Smooth muscle cell (in vitro differentiated cells): ENCODE data around the gene ACAP2. TPM values are rescaled to one million over a fixed set of nuclear protein-coding genes. Genes with fewer than 3 reads are reported as not detected.
A peak's percentile ranks its signal among the peaks of the same experiment; 100 is the strongest.
"Not testable (repeated sequence)": the region's sequence is repeated elsewhere in the genome, so short reads cannot be mapped to it uniquely, and the experiment has no call there.

Experiments used
- DNase-seq: peaks from one replicate; lab custom pipeline; 2025; ENCODE audit not compliant: unreplicated experiment; lab: John Stamatoyannopoulos, UW
- H2AFZ ChIP-seq: fragments of 200-600 bp; sonication (generic); 2 replicates; pipeline ENCODE4 v1.6.0; 2016; ENCODE audit warnings: antibody characterized with exemption, low read depth, mild to moderate bottlenecking
- H3F3A ChIP-seq: fragments of 200-600 bp; sonication (generic); 2 replicates; pipeline ENCODE4 v1.6.0; 2017; ENCODE audit warnings: antibody characterized with exemption, low read depth
- H3K27ac ChIP-seq: fragments of 200-600 bp; sonication (generic); 2 replicates; pipeline ENCODE4 v1.5.1; 2016; ENCODE audit warnings: low read depth, mild to moderate bottlenecking
- H3K27me3 ChIP-seq: fragments of 200-600 bp; sonication (generic); 2 replicates; pipeline ENCODE4 v1.6.1; 2016; ENCODE audit warnings: low read depth, mild to moderate bottlenecking
- H3K36me3 ChIP-seq: fragments of 200-600 bp; sonication (generic); 2 replicates; pipeline ENCODE4 v1.5.1; 2016; ENCODE audit warnings: low read depth
- H3K4me1 ChIP-seq: fragments of 200-600 bp; sonication (generic); 2 replicates; pipeline ENCODE4 v1.5.1; 2016; ENCODE audit warnings: low read depth
- H3K4me2 ChIP-seq: fragments of 200-600 bp; sonication (generic); 2 replicates; pipeline ENCODE4 v1.6.0; 2016; ENCODE audit warnings: mild to moderate bottlenecking
- H3K4me3 ChIP-seq: fragments of 200-600 bp; sonication (generic); 2 replicates; pipeline ENCODE4 v1.5.1; 2016; ENCODE audit warnings: mild to moderate bottlenecking
- H3K79me2 ChIP-seq: fragments of 200-600 bp; sonication (generic); 2 replicates; pipeline ENCODE4 v1.6.0; 2016; ENCODE audit warnings: low read depth, mild to moderate bottlenecking
- H3K9ac ChIP-seq: fragments of 200-600 bp; sonication (generic); 2 replicates; pipeline ENCODE4 v1.6.0; 2016; ENCODE audit warnings: low read depth
- H3K9me3 ChIP-seq: fragments of 200-600 bp; sonication (generic); replicated peaks from 2 replicates; pipeline ENCODE4 v1.5.1; 2016; ENCODE audit warnings: low read depth
- H4K20me1 ChIP-seq: fragments of 200-600 bp; sonication (generic); 2 replicates; pipeline ENCODE4 v1.6.0; 2016; ENCODE audit warnings: low read depth
- CTCF ChIP-seq: fragments of 200-600 bp; sonication (generic); IDR thresholded peaks from 2 replicates; pipeline ENCODE4 v1.5.1; 2017; ENCODE audit warnings: borderline replicate concordance, mild to moderate bottlenecking, antibody characterized with exemption; ENCODE audit not compliant: insufficient read depth, poor library complexity, severe bottlenecking
- WGBS: methylation state at CpG from one replicate; pipeline ENCODE4 v1.1.7; 2016; ENCODE audit warnings: low lambda C conversion rate; 5-methylcytosine and 5-hydroxymethylcytosine counted together
- polyA plus RNA-seq: library from polyadenylated mRNA; unstranded; fragments of >200 nt; fragmentation: Nextera tagmentation; extraction: Ambion mirVana; gene quantifications from 2 replicates; pipeline ENCODE4 v1.2.1, GENCODE V29; 2016
- total RNA-seq: library from RNA; depleted of rRNA; stranded (reverse); fragments of >200 nt; gene quantifications from 2 replicates; pipeline ENCODE4 v1.2.3, GENCODE V29; 2014

The ACAP2 gene
- total and polyA plus RNA-seq, 2 experiments from 2014 or later = 19.8 to 41.8 TPM

GRCh38 chr3:195468391-195468776, 25.6 kb upstream of the ACAP2 start:
- H4K20me1 ChIP-seq = no peaks in the 10 kb centered on the region
- no peak overlapping the region for H3K4me3 ChIP-seq
- DNase-seq = no peak
- no peaks in the 10 kb centered on the region for H3K79me2 ChIP-seq
- no peaks in the 10 kb centered on the region for H3K9me3 ChIP-seq
- no peak overlapping the region for H2AFZ ChIP-seq
- H3K36me3 ChIP-seq = no peaks in the 10 kb centered on the region
- WGBS = 77% methylated on average over 4 of the region's 4 CpGs
- TF ChIP-seq CTCF = no peak
- no peaks in the 10 kb centered on the region for H3K4me1 ChIP-seq
- peak overlapping the region; percentile 47 for H3K9ac ChIP-seq
- no peaks in the 10 kb centered on the region for H3F3A ChIP-seq
- H3K4me2 ChIP-seq = no peak overlapping the region
- H3K27me3 ChIP-seq = no peaks in the 10 kb centered on the region
- H3K27ac ChIP-seq = peak overlapping the region; percentile 87

- Histone ChIP-seq H3F3A (no peaks in the 10 kb centered on the region), H3K4me1 (no peaks in the 10 kb centered on the region), H4K20me1 (no peaks in the 10 kb centered on the region), H3K9ac (peak overlapping the region; percentile 47), H3K4me3 (no peak overlapping the region), H3K36me3 (no peaks in the 10 kb centered on the region), H3K9me3 (no peaks in the 10 kb centered on the region), H3K79me2 (no peaks in the 10 kb centered on the region), H3K27ac (peak overlapping the region; percentile 87), H2AFZ (no peak overlapping the region), H3K4me2 (peak overlapping the region; percentile 7), H3K27me3 (no peaks in the 10 kb centered on the region)
- 97% methylated on average over 5 of the region's 5 CpGs for whole genome bisulfite sequencing
- no peak for TF ChIP-seq CTCF
- DNase-seq = no peak
These were observed 25.0 kb upstream of the ACAP2 start for GRCh38 chr3:195467641-195468390.

GRCh38 chr3:195466251-195466650, 23.4 kb upstream of the ACAP2 start:
- Histone ChIP-seq H3K27me3 (no peaks in the 10 kb centered on the region), H3K36me3 (no peaks in the 10 kb centered on the region), H3K27ac (no peak overlapping the region), H3K9ac (no peak overlapping the region), H3K4me1 (no peaks in the 10 kb centered on the region), H3F3A (no peaks in the 10 kb centered on the region), H3K79me2 (no peaks in the 10 kb centered on the region), H3K4me2 (no peak overlapping the region), H4K20me1 (no peaks in the 10 kb centered on the region), H3K4me3 (no peak overlapping the region), H3K9me3 (no peaks in the 10 kb centered on the region), H2AFZ (no peak overlapping the region)
- no peak for TF ChIP-seq CTCF
- DNase-seq = no peak
- WGBS = 81% methylated on average over 4 of the region's 4 CpGs

GRCh38 chr3:195462922-195463321, 20.1 kb upstream of the ACAP2 start:
- H3K4me3 ChIP-seq, DNase-seq, H3K27me3 ChIP-seq, H3K9me3 ChIP-seq, H3K4me1 ChIP-seq, H2AFZ ChIP-seq, H3K4me2 ChIP-seq, H3K27ac ChIP-seq, H3K79me2 ChIP-seq, H3K36me3 ChIP-seq, H3F3A ChIP-seq, H3K9ac ChIP-seq, H4K20me1 ChIP-seq: not testable (repeated sequence)
- WGBS = 74% methylated on average over 6 of the region's 6 CpGs
